AG09309 (cell line): ENCODE measurements around the gene CABCOCO1.

Source experiments
- DNase-seq: peaks from one replicate; pipeline ENCODE4 v3.0.0-alpha.2; 2010; ENCODE audit warnings: low read depth
- H3K4me3 ChIP-seq: 2 replicates; pipeline ENCODE4 v1.5.1; 2011; ENCODE audit warnings: mild to moderate bottlenecking, low read depth, low read length, moderate library complexity; ENCODE audit not compliant: control insufficient read depth
- TF ChIP-seq, protein P1 (sequence below): IDR thresholded peaks from 2 replicates; pipeline ENCODE4 v1.5.1; 2011; ENCODE audit warnings: mild to moderate bottlenecking, low read depth, low read length, inconsistent platforms; ENCODE audit not compliant: insufficient read depth, control insufficient read depth; ENCODE audit errors: missing control alignments

CABCOCO1 gene

DNA sequence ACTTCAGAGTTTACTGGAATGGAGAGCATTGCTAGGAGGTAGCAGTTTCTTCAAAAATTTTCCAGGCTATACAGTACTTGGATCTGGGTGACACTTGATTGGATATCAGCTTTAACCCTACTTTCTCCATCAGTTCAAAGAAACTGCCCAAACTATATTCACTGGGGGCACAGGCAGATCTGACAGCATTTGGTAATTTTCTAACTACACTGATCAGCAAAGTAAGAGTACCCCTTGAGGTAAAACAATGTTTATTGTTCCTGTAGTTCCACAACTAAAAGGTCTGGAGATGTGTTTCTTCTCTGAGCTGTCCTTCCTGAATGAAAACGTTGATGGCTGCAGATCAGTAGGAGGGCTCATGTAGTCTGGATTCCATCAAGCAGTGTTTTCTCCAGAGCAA lies 104.2 kb downstream of the CABCOCO1 start:
- DNase-seq = no peak
- H3K4me3 ChIP-seq = no peak overlapping the region
- TF ChIP-seq, protein P1, sequence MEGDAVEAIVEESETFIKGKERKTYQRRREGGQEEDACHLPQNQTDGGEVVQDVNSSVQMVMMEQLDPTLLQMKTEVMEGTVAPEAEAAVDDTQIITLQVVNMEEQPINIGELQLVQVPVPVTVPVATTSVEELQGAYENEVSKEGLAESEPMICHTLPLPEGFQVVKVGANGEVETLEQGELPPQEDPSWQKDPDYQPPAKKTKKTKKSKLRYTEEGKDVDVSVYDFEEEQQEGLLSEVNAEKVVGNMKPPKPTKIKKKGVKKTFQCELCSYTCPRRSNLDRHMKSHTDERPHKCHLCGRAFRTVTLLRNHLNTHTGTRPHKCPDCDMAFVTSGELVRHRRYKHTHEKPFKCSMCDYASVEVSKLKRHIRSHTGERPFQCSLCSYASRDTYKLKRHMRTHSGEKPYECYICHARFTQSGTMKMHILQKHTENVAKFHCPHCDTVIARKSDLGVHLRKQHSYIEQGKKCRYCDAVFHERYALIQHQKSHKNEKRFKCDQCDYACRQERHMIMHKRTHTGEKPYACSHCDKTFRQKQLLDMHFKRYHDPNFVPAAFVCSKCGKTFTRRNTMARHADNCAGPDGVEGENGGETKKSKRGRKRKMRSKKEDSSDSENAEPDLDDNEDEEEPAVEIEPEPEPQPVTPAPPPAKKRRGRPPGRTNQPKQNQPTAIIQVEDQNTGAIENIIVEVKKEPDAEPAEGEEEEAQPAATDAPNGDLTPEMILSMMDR = no peak

GRCh38 chr10:61774031-61774430 lies 111.3 kb downstream of the CABCOCO1 start:
- no peak for DNase-seq
- TF ChIP-seq, protein P1 = no peak
- H3K4me3 ChIP-seq = no peak overlapping the region

- no peak for DNase-seq
- no peak overlapping the region for H3K4me3 ChIP-seq
- TF ChIP-seq, protein P1 = no peak
These were observed 112.4 kb downstream of the CABCOCO1 start for GRCh38 chr10:61775111-61775510.

DNA sequence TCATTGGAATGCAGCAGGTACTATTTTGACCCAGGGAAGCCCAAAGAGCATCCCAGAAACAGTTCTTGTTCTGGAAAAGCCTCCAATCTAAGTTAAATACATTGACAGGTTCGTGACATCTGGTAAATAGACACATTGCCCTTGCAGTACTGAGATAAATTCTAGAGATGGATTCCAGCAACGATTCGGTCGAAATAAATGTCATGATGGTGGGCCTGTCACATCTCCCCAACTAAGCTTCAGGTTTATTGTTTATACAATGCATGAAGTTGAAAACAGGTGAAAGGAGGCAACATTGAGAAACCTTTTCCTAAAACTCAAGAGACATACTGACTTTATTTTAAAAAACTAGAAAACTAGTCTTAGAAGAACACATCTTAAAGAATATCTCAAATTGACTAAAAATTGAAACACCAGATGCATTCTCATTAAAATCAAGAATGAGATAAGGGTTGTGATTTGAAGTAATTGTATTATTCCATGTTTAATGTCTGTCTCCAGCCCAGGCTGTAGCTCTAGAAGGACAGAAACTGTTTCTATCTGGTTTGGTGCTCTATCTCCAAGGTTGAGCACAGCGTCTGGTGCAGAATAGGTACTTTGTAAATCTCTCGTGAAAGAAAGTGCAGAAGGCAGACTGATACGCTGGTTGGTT lies 114.0 kb downstream of the CABCOCO1 start:
- TF ChIP-seq, protein P1 = no peak
- H3K4me3 ChIP-seq = no peak overlapping the region
- no peak for DNase-seq

- TF ChIP-seq, protein P1 = no peak
- no peak overlapping the region for H3K4me3 ChIP-seq
- no peak for DNase-seq
These were observed 115.4 kb downstream of the CABCOCO1 start for GRCh38 chr10:61778137-61778536.

- H3K4me3 ChIP-seq = no peak overlapping the region
- TF ChIP-seq, protein P1 = no peak
- no peak for DNase-seq
These were observed 116.5 kb downstream of the CABCOCO1 start for GRCh38 chr10:61779276-61779675.
